Measurements from ENCODE around the gene RCC1.
"Not testable (repeated sequence)": the region's sequence is repeated elsewhere in the genome, so short reads cannot be mapped to it uniquely, and the experiment has no call there.

The RCC1 gene

DNA sequence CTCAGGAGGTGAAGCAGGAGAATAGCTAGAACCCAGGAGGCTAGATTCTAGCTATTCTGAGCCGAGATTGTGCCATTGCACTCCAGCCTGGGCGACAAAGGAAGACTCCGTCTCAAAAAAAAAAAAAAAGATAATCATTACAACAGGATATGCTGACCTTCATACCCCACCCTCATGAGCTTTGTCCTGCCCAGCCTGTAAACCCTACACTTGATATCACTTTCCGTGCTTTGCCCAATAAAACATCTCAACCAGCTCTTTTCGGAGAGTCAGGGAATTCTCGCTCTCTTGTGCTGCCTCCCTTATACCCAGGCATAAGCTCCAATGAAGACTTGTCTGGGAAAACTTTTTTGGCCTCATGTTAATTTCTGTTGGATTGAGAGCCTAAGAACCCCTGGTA lies 45.5 kb downstream of the RCC1 start:
- DNase-seq: no peak

DNA sequence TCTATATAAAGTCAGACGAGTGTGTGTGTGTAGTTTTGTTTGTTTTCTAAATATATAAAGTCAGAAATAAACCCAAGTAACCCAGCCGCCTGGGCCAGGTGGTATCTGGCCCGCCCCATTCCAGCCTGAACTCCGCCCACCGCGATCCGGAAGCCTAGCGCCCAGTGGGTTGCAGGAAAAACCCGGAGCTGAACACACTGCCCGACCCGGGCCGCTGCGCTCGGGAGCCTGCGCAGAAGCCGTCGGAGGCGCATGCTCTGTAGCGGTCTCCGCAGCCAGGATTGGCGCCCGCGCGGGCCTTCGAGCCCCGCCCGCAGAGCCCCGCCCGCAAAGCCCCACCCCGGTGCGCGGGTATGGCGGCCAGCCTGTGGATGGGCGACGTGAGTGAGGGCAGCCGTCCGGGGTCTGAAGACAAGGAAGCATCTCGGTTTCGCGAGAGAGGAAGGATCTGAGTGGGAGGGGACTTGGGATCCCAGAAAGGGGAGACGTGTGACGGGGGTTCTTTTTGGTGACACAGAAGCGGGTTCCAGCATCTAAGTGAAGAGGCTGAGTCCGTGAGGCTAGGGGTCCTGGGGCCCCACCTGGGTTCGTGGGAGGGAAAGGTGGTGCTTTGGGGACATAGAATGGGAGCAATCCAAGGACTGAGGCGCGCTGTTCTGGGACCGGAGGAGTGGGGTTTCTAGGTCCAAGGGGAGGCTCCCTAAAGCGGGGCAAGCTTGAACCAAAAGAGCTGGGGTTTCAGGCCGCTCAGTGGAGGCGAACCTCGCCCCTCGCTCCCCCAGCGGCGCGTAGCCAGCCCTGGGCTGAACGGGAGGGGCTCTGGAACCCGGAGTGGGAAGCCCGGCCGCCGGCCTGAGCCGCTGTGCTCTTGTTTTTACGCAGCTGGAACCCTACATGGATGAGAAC lies 47.2 kb downstream of the RCC1 start, which contains the start of gene TRNAU1AP:
Gene TRNAU1AP, plus strand, starts transcription at position 328 of the 906 bp plus-strand sequence. Its CDS starts 26 bp downstream, at position 354.
- DNase-seq: peak; percentile 90 to 94

DNA sequence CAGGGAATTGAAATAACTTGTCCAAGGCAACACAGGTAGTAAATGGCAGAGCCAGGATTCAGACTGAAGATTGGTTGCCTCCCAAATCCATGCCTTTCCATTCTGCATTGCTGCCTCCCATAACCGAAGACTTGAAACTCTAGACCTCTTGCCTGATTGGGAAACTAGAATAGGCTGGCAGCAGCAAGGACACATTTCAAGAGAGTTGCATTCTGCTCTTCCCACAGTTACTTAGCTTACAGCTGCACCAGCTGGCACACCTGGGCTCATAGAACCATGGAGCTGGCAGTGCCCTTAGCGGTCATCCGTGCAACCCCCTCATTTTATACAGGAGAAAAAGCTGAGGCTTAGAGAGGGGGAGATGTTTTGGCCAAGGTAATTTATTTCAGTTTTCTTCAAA lies 55.0 kb downstream of the RCC1 start:
- peak in 1 of 2 experiments; percentile 46 for DNase-seq

DNA sequence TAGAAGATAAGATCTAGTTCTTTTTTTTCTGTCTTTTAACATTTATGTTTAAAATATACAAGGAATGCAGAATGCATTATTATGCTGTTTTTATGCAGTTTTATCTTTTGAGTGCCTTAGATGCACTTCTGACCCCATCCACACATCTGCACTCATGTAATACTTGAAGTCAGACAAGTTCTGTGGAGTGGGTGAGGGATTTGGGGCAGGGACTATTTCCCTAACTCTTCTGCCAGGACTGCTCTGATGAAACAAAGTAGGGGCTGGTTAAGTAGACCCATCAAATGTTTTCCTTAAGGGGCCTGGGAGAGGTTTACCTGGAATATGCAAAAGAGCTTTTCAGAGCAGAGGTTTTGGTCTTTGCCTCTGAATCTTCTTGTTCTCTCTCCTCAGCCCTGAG lies 58.5 kb downstream of the RCC1 start:
- no peak for DNase-seq

DNA sequence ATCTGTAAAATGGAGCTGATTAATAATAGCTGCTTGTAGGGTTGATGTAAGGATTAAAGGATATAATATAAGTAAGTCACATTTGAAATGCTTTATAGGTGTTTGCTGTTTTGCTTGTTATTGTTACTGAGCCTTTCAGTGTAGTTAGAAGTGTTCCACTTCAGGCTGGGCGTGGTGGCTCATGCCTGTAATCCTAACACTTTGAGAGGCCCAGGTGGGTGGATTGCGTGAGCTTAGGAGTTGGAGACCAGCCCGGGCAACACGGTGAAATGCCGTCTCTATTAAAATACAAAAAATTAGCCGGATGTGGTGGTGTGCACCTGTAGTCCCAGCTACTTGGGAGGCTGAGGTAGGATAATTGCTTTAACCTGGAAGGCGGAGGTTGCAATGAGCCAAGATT lies 59.2 kb downstream of the RCC1 start:
- no peak for DNase-seq

DNA sequence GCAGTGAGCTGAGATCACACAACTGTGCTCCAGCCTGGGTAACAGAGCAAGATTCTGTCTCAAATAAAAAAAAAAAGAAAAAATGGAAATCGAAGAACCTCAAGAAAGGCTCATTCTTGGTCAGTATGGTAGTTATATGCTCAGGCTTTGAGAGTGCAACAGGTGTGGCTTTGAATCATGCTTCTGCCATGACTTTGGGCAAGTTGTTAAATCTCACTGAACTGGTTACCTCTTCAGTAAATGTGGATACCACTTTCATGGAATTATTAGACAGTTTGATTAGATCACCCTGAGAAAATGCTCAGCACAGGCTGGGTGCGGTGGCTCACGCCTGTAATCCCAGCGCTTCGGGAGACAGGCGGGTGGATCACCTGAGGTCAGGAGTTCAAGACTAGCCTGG lies 59.9 kb downstream of the RCC1 start:
- no peak for DNase-seq

DNA sequence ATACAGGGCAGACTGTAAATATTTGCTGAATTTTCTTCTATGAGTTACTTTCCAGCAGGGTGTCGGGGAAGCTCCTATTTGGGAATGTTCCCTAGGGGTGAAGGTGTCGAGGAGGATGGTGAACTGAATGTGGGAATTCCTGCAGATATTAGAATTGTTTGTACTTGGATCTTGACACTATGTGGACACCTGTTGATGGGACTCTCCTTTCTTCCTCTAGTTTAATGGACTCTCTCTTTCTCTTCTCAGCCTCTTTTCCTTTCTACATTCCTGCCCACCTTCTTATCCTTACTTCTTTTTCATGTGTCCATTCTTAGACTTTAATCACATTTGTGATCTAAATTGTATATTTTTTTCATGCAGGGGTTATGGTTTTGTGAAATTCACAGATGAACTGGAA lies 61.1 kb downstream of the RCC1 start:
- no peak for DNase-seq

DNA sequence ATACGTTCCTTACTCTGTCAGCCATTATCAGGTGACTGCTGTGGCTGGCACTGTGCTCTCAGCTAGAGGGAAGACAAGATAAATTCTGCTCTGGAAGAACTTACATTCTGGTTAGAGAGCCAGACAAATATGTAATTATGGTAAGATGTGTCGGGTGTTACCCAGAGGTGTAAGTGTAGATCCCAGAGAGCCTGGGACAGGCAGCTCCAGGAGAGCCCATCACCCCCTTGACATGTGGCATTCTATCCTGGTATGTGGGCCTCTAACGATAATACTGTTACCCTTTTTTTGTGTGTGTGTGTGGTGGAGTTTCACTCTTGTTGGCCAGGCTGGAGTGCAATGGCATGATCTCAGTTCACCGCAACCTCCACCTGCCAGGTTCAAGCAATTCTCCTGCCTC lies 66.1 kb downstream of the RCC1 start:
- DNase-seq: no peak

DNA sequence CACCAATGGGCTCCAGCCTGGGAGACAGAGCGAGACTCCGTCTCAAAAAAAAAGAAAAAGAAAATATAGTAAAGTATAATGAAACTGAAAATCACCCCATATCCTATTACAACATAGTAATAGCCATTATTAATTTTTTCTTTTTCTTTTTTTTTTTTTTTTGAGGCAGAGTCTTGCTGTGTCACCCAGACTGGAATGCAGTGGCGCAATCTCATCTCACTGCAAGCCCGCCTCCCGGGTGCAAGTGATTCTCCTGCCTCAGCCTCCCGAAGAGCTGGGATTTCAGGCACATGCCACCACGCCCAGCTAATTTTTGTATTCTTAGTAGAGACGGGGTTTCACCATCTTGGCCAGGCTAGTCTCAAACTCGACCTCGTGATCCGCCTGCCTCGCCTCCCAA lies 67.0 kb downstream of the RCC1 start:
- DNase-seq: not testable (repeated sequence)

DNA sequence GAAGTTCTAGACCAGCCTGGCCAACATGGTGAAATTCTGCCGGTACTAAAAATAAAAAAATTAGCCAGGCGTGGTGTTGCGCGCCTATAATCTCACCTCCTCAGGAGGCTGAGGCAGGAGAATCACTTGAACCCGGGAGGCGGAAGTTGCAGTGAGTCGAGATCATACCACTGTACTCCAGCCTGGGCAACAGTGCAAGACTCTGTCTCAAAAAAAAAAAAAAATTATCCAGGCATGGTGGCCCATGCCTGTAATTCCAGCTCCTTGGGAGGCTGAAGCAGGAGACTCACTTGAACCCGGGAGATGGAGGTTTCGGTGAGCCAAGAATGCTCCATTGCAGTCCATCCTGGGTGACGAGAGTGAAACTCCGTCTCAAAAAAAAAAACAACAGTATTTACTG lies 67.7 kb downstream of the RCC1 start:
- no peak for DNase-seq

DNA sequence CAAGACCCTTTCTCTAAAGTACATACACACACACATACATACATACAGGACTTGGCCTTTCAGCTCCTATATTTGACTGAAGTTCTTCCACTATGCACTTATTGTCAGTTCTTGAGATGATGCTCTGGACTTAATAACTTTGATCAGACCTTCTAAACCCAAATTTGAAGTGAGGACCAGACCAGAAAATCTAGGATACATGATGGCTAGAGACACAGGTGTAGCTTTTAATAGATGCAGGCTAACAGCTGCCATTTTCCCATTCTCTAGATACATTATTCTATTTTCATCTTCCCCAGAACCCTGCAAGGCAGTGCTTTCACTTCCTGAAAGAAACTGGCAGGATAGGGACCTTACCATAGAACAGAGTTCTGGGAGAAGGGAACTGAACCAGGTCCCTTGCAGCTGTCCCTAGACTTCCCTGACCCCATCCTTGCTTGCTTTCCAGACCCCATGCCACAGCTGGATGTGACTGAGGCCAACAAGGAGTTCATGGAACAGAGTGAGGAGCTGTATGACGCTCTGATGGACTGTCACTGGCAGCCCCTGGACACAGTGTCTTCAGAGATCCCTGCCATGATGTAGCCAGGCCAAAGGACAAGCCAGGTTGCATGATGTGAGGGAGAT lies 71.3 kb downstream of the RCC1 start:
- no peak for DNase-seq

DNA sequence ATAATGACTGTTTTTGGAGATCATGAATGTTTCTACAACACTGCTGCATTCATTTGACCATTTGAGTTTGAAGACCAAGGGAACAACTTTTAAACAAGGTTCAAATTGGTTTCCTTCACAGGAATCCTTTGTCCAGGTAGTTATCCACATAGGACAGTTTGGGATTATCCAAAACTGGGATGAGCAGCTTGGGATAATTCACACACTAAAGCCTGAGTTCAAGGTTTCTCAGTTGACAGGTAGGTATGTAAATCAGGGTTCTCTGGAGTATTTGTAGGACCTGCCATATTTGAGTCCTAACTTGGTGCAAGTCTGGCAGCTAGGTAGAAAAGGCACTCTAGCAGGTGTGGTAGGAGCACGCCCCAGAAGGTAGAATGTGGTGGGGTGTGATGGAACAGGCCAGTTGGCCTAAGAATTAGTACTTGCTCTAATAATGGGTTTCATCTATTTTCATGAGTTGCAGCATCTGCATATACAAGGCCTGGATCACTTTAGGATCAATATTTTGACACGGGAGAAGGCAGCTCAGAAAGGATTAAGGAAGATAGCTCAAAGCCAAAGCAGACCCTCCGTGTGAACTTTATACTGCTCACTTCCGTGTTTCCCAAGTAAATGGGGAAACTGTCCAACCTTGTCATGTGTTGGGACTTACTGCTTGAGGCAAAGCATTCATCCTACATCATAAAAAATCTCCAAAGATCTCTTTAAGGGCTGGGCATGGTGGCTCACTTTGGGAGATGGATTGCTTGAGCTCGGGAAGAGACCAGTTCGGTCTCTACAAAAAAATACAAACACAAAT lies 72.1 kb downstream of the RCC1 start:
- no peak for DNase-seq

DNA sequence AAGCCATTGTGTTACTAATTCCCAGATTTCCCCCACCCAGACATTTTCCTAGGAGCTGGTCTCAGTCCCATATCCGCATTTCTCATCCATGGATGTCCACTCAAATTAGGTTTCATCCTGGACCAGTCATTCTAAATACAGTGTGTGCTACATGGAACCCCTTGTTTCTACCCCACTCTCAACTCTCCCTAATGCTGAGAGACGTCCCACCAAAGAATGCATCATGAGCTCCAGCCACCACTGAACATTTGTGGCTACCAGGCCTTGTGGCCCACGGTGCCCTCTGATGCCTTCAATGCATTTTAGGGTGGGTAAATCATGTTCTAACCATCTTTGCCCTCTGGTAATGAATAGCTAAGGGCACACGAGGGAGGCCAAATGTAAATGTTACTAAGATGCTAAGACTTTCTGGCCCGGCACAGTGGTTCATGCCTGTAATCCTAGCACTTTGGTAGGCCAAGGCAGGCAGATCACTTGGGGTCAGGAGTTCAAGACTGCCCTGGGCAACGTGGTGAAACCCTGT lies 72.9 kb downstream of the RCC1 start:
- no peak for DNase-seq

DNA sequence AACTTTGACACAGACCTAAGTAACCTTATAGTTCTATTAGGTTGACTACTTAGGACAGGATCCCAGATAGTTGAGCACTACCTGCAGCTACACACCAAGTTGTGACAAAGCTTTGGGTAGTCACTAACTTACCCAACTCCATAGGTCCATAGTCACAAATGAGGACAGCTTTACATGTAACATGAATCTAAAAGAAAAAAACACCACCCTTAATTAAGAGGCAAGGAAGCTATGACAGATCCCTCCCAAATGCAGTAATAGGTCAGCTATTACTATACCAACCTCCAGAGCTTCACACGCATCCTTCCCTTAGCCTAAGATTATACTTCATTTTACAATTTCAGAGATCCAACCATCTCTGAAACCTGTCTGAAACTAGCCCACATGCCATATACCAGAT lies 73.6 kb downstream of the RCC1 start:
- DNase-seq: no peak

DNA sequence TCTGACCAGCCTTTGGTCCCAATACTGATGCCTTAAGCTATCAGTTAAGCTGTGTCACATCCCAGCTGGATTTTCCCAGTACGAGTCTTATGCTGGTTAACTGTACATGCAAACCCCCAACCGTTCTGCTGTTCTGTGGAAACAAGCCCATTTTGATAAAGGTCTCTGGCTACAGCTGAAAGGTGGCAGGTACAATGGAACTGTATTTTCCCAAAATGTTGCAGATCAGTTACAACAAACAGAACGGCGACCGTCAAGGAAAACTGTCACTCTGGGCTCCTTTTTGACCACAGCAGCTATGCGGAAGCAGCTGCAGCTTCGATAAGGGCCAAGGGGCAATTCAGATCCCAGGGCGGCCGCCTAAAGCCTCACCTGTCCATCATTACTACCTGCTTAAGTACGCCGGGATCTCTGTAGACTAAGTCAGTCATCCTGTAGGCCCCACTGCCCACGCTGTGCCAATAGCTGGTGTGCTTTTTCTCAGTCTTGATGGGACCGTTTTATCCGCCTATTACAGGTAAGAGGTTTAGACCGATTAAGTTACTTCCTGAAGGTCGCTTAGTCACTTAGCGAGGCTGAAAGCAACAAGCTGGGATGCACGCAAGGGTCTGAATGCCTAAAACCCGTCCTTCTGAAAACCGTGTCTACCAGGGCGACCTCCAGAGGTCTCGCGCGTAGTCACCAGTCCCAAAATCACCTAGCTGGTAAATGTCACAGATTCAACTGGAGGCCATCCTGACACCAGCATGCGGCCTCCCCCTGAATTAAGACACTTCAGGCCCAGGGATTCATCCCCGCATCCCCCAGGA lies 75.1 kb downstream of the RCC1 start:
- DNase-seq: no peak

DNA sequence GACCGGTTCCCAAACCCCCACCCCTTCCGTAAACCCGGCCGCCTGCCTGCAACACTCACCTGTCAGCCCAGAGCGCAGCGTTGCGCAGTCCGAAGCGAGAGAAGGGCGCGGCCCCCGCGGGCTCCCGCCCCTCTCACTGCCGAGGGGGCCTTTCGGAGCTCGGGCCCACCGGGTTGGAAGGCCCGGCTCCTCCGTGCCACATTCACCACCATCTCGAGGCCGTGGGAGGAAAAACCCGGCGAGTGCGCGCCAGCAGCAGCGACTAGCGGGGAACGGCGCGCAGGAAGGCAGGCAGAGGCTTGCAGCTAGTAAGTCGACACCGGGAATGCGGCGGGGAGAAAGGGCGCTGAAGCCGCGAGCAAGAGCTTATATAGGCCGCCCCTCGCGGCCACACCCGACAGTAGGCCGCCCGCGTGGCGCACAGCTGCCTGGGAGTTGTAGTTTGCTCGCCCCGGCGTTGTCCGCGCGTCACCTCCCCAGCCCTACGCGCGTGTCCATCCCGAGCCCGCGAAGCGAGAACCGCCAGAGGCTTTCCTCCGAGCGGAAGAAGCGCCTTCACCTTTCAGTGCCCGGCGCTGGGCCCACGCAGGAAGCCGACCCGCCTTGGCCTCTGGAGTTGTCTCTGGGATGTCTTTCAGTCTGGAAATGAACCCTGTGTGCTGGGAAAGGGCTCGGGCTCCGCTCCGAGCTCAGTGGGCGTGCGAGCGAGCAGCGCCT lies 75.8 kb downstream of the RCC1 start:
- peak; percentile 85 to 92 for DNase-seq

DNA sequence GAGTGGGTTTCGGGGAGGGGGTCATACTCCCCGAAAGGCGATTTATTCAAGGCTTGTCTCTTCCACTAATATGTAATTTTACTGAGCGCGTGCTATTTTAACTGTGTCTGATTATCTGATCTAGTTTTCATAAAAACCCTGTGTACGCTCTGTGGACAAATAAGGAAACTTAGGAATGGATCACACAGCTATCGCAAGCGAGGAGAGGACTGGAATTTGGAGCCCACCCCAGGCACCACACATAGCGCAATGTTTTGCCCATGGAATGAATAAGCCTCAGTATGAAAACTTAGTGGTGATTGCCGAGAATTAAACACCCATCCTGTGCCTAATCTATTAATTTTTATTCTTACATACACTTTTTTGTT lies 76.4 kb downstream of the RCC1 start:
- DNase-seq: peak in 1 of 2 experiments; percentile 54

DNA sequence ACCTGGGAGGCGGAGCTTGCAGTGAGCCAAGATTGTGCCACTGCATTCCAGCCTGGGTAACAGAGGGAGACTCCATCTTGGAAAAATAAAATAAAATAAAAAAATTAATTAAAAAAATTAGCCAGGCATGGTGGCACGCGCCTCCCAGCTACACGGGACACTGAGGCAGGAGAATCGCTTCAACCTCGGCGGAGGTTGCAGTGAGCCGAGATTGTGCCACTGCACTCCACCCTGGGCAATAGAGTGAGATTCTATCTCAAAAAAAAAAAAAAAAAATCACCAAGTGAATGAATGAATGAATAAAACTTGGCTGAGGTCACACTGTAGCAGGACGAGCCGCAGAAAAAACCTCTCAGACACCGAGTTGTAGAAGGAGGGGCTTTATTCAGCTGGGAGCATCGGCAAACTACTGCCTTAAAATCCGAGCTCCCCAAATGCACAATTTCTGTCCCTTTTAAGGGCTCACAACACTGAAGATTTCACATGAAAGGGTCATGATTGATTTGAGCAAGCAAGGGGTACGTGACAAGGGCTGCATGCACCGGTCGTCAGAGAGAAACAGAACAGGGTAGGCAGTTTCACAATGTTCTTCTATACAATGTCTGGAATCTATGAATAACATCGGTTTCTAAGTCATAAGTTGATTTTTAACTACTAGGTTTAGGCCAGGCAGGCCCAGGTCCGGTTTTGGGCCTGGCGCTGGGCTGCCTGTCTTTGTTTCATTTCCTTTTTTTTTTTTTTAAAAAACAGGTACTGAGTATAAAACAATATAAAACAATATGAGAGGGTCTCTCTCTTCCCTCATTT lies 80.9 kb downstream of the RCC1 start:
- not testable (repeated sequence) for DNase-seq
